IPS-NIHi7 (cell line): ENCODE measurements around the gene CSNK2B.
"Not testable (repeated sequence)": the region's sequence is repeated elsewhere in the genome, so short reads cannot be mapped to it uniquely, and the experiment has no call there.

Source experiments
- DNase-seq: peaks from one replicate; pipeline ENCODE4 v3.0.0; 2012; ENCODE audit warnings: mixed read lengths; ENCODE audit errors: extremely low spot score

Gene CSNK2B

GRCh38 chr6:31687860-31688693 is 22.2 kb downstream of the CSNK2B start:
- no peak for DNase-seq

- DNase-seq = peak; percentile 64
Observed at GRCh38 chr6:31689249-31690110, 23.6 kb downstream of the CSNK2B start.

- peak; percentile 46 for DNase-seq
Observed at GRCh38 chr6:31690231-31691077, 24.6 kb downstream of the CSNK2B start.

DNA sequence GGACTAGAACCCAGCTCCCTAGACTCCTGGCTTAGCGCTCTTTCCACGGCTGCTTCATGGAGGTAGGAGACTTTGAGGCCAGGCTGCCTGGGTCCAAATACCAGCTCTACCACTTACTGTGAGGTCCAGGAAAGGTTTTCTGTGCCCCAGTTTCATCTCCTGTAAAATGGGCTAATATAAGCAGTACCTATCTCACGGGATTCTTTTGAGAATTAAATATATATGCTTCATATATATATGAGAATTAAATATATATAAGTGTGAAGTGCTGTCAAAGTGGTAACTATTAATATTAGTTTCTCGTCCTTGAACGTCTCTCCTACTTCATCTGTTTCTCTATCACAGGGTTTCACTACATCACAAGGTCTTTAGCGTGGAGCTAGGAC is 25.2 kb downstream of the CSNK2B start:
- no peak for DNase-seq

DNA sequence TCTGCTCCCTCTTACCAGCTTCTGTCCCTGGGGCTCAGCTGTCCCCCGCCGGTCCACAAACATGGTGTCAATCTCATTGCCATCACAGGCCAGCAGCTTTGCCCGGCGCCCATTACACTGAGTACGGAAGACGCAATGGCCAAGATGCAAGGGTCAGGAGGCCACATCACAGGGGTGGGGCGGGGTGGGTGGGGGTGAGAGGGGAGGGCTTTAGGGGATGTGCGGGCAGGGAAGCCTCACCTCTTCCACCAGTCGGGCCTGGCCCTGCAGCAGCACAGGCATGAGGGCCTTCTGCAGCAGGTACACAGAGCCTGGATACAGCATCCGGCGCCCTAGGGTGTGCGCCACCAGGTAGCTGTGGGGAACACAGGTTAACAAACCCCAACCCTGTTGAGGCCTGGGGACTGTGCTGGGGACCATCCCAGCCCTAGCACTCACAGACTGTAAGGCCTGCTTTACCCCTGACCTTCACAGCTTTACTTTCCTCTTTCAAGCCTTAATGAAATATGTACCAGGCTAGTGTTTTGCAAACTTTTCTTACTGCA is 25.8 kb downstream of the CSNK2B start:
- DNase-seq = no peak

DNA sequence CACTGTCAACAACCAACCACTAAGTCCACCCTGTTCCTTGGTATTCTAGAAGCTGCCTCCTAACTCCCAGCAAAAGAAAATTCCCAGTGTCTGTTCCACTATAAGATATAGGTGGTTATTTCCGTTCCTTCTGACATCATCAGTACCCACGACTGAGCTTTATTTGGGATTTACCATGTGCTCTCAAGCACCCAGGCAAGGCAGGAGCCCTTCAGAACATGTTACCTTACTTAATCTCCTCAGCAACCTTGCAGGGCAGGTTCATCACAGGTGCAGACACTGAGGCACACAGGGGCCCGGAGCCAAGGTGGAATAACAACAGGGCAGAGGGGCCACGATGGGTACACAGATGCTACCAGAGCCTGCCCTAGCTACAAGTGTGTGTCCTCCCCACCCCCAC is 26.5 kb downstream of the CSNK2B start:
- no peak for DNase-seq

GRCh38 chr6:31692886-31693285 is 27.0 kb downstream of the CSNK2B start:
- DNase-seq = no peak

- no peak for DNase-seq
Observed at GRCh38 chr6:31693535-31693934, 27.7 kb downstream of the CSNK2B start.

DNA sequence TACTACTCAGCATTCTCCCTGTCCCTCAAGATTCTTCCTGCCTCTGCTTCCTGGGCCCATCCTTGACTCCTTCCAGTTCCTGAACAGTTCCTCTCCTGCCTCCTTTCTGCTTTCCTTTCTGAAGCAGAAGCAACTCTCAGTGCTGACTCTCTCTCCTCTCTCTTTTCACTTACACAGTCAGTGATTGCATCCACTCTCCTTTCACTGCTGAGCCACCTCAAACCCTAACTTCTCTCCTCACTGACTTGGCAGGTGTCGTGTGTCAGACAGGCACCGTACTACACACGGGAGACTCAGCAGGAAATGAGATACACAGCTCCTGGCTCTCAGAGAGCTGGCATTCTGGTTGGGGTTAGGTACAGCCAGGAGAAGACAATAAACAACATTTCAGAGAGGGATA is 31.7 kb downstream of the CSNK2B start:
- DNase-seq = no peak

DNA sequence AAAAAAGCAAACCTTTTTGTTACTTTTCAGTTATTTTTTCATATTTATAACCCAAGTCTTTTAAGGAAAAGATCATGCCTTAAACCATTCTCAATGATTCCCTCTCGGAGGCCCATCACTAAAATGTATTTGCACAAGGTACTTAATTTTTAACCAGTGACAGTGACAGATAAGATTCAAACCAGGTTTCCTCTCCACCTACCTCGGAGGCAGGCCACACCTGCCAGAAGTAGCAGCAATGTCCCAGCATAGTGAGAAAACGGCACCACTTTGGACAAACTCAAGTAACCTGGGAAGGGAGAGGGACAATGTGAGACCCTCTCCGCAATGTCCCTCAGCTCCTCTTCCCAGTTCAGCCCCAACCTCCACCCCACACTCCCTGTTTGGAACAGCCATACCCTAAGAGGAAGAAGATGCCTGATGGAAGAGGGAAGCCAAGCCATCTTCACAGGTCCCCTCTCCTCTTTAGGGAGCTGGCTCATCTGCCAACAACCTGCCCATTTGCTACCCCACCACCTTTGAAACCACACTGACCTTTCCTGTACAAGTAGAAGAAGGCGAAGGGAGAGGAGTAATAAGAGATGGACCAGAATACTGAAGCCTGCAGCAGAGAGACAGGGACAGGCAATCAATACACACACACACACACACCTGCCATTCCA is 35.0 kb downstream of the CSNK2B start:
- DNase-seq = no peak

DNA sequence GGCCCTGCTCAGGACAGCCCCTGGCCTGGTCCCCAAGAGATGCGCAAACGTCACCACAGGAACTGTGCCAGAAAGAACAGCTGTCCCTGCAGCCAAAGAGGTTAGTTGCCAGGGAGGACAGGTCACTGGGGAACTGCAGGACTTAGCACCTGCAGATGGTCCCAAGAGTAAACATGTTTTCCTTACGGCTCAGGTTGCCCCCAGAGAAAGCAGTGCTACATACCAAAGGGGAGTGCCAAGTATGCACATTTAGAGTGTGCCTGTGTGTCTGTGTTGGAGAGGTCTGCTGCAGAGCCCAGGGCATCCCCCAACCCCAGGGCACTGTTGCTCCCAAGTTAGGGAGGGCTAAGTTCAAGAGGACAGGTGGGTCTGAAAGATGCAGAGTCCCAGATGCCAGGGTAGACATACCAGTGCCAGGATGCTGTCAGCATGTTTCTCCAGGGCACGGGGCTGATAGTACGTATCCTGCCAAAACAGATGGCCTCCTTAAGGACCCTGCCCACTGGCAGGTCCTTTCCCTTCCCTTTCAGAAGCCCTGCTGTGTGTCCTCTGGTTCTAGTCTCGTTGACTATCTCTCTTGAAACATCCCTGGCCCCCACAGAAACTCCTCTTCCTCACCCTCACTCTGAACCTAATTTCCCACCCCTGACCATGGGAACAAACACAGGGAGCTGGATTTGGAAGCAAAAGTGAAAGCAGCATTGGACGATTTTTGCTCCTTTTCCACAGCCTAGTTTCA is 36.0 kb downstream of the CSNK2B start:
- DNase-seq = no peak

GRCh38 chr6:31702405-31702818 is 36.5 kb downstream of the CSNK2B start:
- DNase-seq = peak; percentile 54

- peak; percentile 99 for DNase-seq
Observed at GRCh38 chr6:31702819-31703716, 37.2 kb downstream of the CSNK2B start, which contains the start of gene ABHD16A. Gene ABHD16A, minus strand, starts transcription at chr6:31703324. Its CDS starts 43 bp downstream, at chr6:31703281.

GRCh38 chr6:31705931-31706330 is 40.1 kb downstream of the CSNK2B start:
- DNase-seq = no peak

- DNase-seq = no peak
Observed at GRCh38 chr6:31706599-31706998, 40.7 kb downstream of the CSNK2B start, which contains the start of gene LY6G6F. Gene LY6G6F, plus strand, starts transcription at chr6:31706866. Its CDS starts 41 bp downstream, at chr6:31706907.

GRCh38 chr6:31707701-31708100 is 41.8 kb downstream of the CSNK2B start:
- no peak for DNase-seq

DNA sequence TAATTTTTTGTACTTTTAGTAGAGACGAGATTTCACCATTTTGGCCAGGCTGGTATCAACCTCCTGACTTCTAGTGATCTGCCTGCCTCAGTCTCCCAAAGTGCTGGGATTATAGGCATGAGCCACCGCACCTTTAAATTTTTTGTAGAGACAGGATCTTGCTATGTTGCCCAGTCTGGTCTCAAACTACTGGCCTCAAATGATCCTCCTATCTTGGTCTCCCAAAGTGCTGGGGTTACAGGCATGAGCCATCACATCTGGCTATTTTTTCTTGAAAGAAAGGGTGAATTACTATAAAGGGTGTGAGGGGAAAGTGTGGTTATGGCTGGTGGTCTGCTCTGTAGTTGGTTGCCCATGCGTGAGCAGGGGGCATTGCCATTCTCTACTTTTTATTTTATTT is 42.3 kb downstream of the CSNK2B start:
- DNase-seq = no peak

DNA sequence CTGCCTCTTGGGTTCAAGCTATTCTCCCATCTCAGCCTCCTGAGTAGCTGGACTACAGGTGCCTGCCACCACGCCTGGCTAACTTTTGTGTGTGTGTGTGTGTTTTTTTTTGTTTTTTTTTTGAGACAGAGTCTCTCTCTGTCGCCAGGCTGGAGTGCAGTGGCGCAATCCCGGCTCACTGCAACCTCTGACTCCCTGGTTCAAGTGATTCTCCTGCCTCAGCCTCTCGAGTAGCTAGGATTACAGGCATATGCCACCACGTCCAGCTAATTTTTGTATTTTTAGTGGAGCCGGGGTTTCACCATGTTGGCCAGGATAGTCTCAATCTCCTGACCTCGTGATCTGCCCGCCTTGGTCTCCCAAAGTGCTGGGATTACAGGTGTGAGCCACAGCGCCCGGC is 43.3 kb downstream of the CSNK2B start:
- DNase-seq = not testable (repeated sequence)
